ENCODE data around the gene CCKAR.

CCKAR gene

DNA sequence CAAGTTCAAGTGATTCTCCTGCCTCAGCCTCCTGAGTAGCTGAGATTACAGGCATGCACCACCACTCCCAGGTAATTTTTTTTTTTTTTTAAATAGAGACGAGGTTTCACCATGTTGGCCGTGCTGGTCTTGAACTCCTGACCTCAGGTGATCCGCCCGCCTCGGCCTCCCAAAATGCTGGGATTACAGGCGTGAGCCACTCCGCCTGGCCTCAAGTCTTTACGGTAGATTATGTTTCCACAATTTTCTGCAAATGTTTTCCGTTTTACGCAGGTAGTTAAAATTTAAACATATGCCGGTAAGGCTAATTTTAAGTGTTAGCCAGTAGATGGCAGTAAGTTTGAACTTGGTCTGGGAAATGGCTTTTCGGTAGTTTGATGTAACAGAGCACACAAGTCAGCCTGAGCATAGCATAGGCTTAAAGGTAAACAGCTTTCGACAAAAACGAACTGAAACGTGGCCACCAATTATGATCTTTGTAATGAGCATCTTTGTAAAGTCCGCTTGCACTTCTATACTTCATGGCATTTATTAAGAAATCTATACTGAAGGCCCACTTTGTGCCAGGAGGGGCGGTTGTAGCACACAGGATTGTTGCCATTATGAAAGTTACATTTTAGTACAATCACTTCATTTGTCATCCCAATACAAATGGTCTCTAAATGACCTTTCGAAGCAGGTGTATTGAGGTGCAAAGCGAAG lies 31.1 kb downstream of the CCKAR start:
- TF ChIP-seq, protein P1, sequence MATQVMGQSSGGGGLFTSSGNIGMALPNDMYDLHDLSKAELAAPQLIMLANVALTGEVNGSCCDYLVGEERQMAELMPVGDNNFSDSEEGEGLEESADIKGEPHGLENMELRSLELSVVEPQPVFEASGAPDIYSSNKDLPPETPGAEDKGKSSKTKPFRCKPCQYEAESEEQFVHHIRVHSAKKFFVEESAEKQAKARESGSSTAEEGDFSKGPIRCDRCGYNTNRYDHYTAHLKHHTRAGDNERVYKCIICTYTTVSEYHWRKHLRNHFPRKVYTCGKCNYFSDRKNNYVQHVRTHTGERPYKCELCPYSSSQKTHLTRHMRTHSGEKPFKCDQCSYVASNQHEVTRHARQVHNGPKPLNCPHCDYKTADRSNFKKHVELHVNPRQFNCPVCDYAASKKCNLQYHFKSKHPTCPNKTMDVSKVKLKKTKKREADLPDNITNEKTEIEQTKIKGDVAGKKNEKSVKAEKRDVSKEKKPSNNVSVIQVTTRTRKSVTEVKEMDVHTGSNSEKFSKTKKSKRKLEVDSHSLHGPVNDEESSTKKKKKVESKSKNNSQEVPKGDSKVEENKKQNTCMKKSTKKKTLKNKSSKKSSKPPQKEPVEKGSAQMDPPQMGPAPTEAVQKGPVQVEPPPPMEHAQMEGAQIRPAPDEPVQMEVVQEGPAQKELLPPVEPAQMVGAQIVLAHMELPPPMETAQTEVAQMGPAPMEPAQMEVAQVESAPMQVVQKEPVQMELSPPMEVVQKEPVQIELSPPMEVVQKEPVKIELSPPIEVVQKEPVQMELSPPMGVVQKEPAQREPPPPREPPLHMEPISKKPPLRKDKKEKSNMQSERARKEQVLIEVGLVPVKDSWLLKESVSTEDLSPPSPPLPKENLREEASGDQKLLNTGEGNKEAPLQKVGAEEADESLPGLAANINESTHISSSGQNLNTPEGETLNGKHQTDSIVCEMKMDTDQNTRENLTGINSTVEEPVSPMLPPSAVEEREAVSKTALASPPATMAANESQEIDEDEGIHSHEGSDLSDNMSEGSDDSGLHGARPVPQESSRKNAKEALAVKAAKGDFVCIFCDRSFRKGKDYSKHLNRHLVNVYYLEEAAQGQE (IDR thresholded peaks at IDR 0.05; ENCODE audit: insufficient read depth in 1 of 2, low read depth in 2 of 2, low read length in 2 of 2) = no peak
- TF ChIP-seq SIN3A (IDR thresholded peaks at IDR 0.05; ENCODE audit: borderline replicate concordance, insufficient read depth, low read length) (no peak), TAF1 (IDR thresholded peaks at IDR 0.05; ENCODE audit: borderline replicate concordance, insufficient read depth, low read length) (no peak), FOXP2 (optimal IDR thresholded peaks at IDR 0.05; ENCODE audit: borderline replicate concordance, extremely low read depth, extremely low read length, insufficient read depth) (no peak), POLR2AphosphoS5 (IDR thresholded peaks at IDR 0.05; ENCODE audit: low read depth, low read length) (no peak)

DNA sequence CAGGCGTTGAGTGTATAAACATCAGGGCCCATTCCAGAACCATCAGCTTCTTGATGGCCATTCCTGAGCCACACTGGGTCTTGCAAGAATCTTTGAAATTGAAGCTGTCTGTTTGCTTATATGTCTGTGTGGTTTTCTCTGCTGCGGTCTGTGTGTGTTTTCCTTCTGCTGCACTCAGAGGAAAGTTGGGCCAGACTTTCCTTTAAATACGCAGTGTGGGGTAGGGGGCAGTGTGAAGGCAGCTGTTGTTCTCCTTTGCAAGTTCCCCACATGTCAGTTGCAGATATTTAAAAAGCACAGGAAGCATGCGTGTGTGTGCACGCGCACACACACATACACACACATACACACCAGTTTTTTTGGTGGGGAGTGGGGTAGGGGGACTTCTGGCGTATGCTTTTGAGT lies 32.1 kb downstream of the CCKAR start:
- TF ChIP-seq FOXP2 (optimal IDR thresholded peaks at IDR 0.05; ENCODE audit: borderline replicate concordance, extremely low read depth, extremely low read length, insufficient read depth) (no peak), POLR2AphosphoS5 (IDR thresholded peaks at IDR 0.05; ENCODE audit: low read depth, low read length) (no peak), SIN3A (IDR thresholded peaks at IDR 0.05; ENCODE audit: borderline replicate concordance, insufficient read depth, low read length) (no peak), TAF1 (IDR thresholded peaks at IDR 0.05; ENCODE audit: borderline replicate concordance, insufficient read depth, low read length) (no peak)
- TF ChIP-seq, protein P1 (IDR thresholded peaks at IDR 0.05; ENCODE audit: insufficient read depth in 1 of 2, low read depth in 2 of 2, low read length in 2 of 2) = no peak

DNA sequence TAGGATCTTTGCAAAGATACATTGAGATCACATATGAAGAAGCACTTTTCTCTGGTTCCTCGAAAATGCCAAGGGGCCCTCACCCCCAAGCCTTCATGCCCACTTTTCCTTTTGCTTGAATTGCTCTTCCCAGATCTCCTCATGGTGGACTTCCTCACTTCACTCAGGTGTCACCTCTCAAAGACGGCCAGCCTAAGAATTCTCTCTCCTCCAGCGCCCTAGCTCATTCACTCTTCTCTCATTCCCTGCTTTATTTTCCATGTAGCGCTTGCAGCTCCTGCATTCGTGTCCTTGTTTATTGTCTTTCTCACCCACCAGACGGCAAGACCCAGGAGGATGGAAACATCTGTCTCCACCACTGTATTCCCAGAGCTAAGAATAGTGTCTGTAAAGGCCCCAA lies 32.9 kb downstream of the CCKAR start:
- TF ChIP-seq SIN3A (IDR thresholded peaks at IDR 0.05; ENCODE audit: borderline replicate concordance, insufficient read depth, low read length) = no peak
- TF ChIP-seq POLR2AphosphoS5 (IDR thresholded peaks at IDR 0.05; ENCODE audit: low read depth, low read length) = no peak

- no peak for TF ChIP-seq SIN3A (IDR thresholded peaks at IDR 0.05; ENCODE audit: borderline replicate concordance, insufficient read depth, low read length)
- no peak for TF ChIP-seq FOXP2 (optimal IDR thresholded peaks at IDR 0.05; ENCODE audit: borderline replicate concordance, extremely low read depth, extremely low read length, insufficient read depth)
- TF ChIP-seq, protein P1 (IDR thresholded peaks at IDR 0.05; ENCODE audit: insufficient read depth in 1 of 2, low read depth in 2 of 2, low read length in 2 of 2) = no peak
- TF ChIP-seq POLR2AphosphoS5 (IDR thresholded peaks at IDR 0.05; ENCODE audit: low read depth, low read length) = no peak
Observed at GRCh38 chr4:26455571-26455970, 34.7 kb downstream of the CCKAR start.

DNA sequence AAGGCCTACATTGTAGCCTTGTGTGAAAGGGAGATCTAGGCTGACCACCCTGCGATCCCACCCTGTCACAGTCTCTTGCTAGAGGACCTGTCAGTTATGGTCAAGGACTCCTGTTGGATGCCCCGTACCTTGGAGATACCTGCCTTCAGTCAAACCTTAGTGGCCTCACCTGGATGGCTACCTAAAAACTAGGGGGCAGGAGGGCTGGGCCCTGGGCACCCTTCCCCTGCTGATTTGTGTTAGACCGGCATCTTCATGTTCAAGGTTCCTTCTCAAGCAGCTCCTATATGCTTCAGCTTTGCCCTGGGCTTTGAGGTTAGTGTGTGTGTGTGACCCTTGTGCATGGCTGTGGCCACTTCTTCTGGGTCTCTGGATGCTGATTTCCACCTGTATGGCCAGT lies 35.3 kb downstream of the CCKAR start:
- TF ChIP-seq, protein P1 (IDR thresholded peaks at IDR 0.05; ENCODE audit: insufficient read depth in 1 of 2, low read depth in 2 of 2, low read length in 2 of 2) = no peak
- TF ChIP-seq FOXP2 (optimal IDR thresholded peaks at IDR 0.05; ENCODE audit: borderline replicate concordance, extremely low read depth, extremely low read length, insufficient read depth) (no peak), SIN3A (IDR thresholded peaks at IDR 0.05; ENCODE audit: borderline replicate concordance, insufficient read depth, low read length) (no peak), POLR2AphosphoS5 (IDR thresholded peaks at IDR 0.05; ENCODE audit: low read depth, low read length) (no peak), TAF1 (IDR thresholded peaks at IDR 0.05; ENCODE audit: borderline replicate concordance, insufficient read depth, low read length) (no peak)

Measured in PFSK-1 (cell line).